Stimulated activated CD8-positive, alpha-beta memory T cell treated with anti-CD3 and anti-CD28 coated beads, Interleukin-12 subunit alpha, Interleukin-12 subunit beta, amount 100 ng/mL, for 1 hour (primary cell): ENCODE measurements around the gene KRTAP9-6.
"Not testable (repeated sequence)": the region's sequence is repeated elsewhere in the genome, so short reads cannot be mapped to it uniquely, and the experiment has no call there.

ENCODE experiments used
- DNase-seq: peaks from one replicate; pipeline ENCODE4 v3.0.0-alpha.2; 2020; ENCODE audit warnings: low read depth

Gene KRTAP9-6, protein sequence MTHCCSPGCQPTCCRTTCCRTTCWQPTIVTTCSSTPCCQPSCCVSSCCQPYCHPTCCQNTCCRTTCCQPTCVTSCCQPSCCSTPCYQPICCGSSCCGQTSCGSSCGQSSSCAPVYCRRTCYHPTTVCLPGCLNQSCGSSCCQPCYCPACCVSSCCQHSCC

GRCh38 chr17:41265078-41265477 is at the start of gene KRTAP9-6:
Gene KRTAP9-6 (plus strand): TSS chr17:41265378. CDS start chr17:41265378, 0 bp downstream.
- DNase-seq = no peak

GRCh38 chr17:41215681-41216080 is 49.5 kb upstream of the KRTAP9-6 start:
- no peak for DNase-seq

DNA sequence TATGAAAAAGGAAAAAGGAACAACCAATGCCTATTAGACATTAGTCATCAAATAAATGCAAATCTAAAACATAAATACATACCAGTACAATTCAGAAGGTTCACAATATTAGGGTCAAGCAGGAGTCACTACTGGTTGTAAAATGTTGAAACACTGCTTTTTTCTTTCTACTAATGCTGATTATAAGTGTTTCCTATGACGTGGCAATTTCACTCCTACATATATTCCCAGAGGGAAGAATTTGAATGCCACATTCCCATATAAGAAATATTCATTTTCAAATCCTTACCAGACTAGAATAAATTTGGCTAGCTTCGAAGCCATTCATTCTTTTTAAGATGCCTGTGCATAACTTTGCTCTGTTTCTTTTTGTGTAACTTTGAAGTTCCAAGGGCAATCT is 41.4 kb upstream of the KRTAP9-6 start:
- DNase-seq = no peak

GRCh38 chr17:41226051-41226450 is 39.1 kb upstream of the KRTAP9-6 start:
- no peak for DNase-seq

DNA sequence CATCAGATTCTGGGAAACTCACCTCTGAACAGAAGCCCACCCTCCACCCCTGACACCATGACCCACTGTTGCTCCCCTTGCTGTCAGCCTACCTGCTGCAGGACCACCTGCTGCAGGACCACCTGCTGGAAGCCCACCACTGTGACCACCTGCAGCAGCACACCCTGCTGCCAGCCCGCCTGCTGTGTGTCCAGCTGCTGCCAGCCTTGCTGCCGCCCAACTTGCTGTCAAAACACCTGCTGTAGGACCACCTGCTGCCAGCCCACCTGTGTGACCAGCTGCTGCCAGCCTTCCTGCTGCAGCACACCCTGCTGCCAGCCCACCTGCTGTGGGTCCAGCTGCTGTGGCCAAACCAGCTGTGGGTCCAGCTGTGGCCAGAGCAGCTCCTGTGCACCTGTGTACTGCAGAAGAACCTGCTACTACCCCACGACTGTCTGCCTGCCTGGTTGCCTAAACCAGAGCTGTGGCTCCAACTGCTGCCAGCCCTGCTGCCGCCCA is 38.5 kb upstream of the KRTAP9-6 start, which contains the start of gene KRTAP9-2:
Gene KRTAP9-2, plus strand, starts transcription at position 51 of the 498 bp plus-strand sequence. Its CDS starts 7 bp downstream, at position 58.
- DNase-seq = not testable (repeated sequence)

DNA sequence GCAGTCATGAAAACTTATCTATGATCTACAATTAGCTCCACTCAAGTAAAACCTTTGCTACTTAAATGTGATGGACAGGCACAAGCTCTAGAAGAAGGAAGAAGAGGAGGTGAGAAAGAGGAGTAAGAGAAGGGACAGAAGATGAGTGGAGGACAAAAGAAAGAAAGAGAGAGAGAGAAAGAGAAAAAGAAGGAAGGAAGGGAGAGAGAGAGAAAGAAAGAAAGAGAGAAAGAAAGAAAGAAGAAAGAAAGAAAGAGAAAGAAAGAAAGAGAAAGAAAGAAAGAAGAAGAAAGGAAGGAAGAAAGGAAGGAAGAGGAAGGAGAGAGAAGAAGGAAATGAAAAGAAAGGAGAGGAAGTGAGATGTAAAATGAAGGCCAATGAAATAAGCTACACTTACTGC is 35.1 kb upstream of the KRTAP9-6 start:
- DNase-seq = no peak

DNA sequence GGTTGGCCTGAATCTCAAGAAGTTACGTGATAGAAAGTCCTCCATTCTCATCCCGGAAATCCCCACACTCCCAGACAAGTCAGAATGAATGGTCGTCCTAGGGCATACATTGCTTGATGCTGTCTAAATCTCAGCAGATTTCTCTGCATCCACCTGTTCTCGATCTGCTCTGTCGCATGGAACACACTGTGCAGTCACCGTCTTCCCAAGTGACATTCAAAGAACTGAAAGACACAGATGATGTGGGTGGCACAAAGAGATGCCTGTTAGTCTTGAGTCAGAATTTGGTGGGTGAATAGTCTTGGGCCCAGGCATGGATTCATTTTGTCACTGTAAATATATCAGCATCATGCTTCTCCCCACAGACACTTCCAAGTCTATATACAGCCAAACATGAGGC is 33.4 kb upstream of the KRTAP9-6 start:
- no peak for DNase-seq

DNA sequence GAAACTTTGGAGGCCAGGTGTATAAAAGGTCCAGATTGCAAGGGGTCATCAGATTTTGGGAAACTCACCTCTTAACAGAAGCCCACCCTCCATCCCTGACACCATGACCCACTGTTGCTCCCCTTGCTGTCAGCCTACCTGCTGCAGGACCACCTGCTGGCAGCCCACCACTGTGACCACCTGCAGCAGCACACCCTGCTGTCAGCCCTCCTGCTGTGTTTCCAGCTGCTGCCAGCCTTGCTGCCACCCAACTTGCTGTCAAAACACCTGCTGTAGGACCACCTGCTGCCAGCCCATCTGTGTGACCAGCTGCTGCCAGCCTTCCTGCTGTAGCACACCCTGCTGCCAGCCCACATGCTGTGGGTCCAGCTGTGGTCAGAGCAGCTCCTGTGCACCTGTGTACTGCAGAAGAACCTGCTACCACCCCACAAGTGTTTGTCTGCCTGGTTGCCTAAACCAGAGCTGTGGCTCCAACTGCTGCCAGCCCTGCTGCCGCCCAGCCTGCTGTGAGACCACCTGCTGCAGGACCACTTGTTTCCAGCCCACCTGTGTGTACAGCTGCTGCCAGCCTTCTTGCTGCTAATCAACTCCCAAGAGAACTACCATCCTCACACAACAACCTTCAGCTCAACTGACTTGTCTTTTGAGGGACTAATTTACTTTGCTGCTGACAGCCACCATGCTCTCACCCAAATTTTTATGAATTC is 32.6 kb upstream of the KRTAP9-6 start, which contains the start of gene KRTAP9-3:
Gene KRTAP9-3, plus strand, starts transcription at position 51 of the 707 bp plus-strand sequence. Its CDS starts 53 bp downstream, at position 104.
- not testable (repeated sequence) for DNase-seq

GRCh38 chr17:41237116-41237515 is 28.1 kb upstream of the KRTAP9-6 start:
- DNase-seq = not testable (repeated sequence)

DNA sequence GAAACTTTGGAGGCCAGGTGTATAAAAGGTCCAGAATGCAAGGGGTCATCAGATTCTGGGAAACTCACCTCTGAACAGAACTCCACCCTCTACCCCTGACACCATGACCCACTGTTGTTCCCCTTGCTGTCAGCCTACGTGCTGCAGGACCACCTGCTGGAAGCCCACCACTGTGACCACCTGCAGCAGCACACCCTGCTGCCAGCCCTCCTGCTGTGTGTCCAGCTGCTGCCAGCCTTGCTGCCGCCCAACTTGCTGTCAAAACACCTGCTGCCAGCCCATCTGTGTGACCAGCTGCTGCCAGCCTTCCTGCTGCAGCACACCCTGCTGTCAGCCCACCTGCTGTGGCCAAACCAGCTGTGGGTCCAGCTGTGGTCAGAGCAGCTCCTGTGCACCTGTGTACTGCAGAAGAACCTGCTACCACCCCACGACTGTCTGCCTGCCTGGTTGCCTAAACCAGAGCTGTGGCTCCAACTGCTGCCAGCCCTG is 27.2 kb upstream of the KRTAP9-6 start, which contains the start of gene KRTAP9-8:
Gene KRTAP9-8, plus strand, starts transcription at position 51 of the 489 bp plus-strand sequence. Its CDS starts 53 bp downstream, at position 104.
- DNase-seq = not testable (repeated sequence)

DNA sequence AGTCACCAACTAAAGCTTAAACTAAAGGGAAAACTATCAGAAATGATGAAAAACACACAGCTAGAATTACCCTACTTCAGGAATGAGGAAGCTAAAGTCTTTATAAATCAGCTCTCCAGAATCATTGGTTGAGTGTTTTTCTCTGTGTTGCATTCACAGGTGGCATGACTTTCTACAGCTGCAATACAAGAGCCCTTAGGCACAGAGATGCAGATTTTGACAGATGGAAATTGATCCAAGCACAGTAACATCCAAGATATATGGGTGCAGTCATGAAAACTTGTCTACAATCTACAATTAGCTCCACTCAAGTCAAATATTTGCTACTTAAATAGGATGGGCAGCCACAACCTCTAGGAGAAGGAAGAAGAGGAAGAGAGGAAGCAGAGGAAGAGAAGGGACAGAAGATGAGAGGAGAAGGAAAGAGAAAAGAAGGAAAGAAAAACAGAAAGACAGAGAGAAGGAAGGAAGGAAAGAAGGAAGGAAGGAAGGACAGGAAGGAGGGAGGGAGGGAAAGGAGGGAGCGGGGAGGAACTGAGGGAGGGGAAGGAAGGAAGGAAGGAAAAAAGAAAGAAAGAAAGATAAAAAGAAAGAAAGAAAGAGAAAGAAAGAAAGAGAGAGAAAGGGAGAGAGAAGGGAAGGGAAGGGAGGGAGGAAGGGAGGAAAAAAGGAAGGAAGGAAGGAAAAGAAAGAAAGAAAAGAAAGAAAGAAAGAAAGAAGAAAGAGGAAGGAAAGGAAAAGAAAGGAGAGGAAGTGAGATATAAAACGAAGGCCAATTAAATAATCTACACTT is 18.0 kb upstream of the KRTAP9-6 start:
- DNase-seq = not testable (repeated sequence)

GRCh38 chr17:41249637-41250240 is 15.4 kb upstream of the KRTAP9-6 start, which contains the start of gene KRTAP9-4:
Gene KRTAP9-4 (plus strand): TSS chr17:41249687. CDS start chr17:41249721, 34 bp downstream.
- not testable (repeated sequence) for DNase-seq

DNA sequence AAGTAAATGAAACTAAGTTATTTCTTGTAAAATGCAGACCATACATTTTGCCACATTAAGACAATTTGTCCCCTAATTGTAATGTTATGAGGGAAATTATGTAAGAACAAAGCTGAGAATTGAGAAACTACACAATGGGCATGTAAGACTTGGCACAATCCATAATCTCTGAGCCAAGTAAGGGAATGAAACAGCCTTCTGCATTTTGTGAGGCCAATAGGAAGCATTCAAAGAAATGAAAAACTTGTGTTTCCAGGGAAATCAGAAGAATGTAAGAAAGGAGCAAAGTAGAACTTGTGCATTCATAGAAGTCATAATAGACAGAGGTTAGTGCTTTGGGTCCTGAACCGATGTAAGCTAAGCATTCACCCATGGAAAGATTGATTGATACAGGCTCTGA is 13.9 kb upstream of the KRTAP9-6 start:
- no peak for DNase-seq

DNA sequence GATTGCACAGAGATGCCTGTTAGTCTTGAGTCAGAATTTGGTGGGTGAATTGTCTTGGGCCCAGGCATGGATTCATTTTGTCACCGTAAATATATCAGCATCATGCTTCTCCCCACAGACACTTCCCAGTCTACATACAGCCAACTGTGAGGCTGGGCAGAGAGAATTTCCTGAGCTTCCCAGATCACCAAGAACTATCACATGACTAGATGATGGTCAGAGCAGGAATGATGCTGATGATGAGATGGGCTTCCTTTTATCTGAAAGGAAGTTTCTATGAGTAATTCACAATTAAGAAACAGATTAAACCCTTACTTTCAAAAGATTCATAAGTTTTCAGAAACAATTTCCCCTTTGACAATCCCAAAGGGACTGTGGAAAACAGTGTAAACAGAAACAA is 10.3 kb upstream of the KRTAP9-6 start:
- DNase-seq = no peak

GRCh38 chr17:41255381-41256290 is 9.5 kb upstream of the KRTAP9-6 start, which contains the start of gene KRTAP9-9:
Gene KRTAP9-9 (plus strand): TSS chr17:41255384.
- DNase-seq = not testable (repeated sequence)

DNA sequence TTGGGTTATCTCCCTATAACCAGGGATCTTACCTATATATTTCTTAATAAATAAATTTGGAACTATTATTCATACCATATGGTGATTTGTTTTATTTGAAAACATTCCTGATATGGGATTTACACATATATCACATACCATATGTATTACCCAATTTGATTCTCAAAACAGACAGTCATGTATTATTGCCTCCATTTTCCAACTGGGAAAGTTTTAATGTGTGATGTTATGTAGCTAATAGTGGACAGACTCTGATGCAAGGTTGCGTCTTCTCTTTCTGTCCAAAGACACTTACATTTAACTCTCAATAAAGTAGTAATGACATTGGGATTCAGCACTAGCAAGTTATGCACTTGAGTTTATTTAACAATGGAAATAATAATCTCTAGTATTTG is 8.9 kb upstream of the KRTAP9-6 start:
- no peak for DNase-seq

- DNase-seq = no peak
Observed at GRCh38 chr17:41258406-41258805, 6.8 kb upstream of the KRTAP9-6 start.

- no peak for DNase-seq
Observed at GRCh38 chr17:41263212-41263611, 2.0 kb upstream of the KRTAP9-6 start.

DNA sequence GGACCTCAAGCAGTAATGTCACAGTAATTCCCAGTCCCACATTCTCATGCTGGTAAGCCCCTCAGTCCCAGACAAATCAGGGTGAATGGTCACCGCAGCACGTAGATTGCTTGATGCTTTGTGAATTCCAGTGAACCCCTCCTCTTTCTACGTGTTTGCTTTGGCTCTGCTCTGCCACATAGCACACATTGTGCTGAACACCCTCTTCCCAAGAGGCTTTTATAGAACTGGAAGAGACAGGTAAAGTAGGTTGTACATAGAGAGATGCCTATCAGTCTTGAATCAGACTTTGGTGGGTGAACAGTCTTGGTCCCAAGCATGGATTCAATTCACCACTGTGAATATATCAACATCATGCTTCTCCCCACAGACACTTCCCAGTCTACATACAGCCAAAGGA is 579 bp upstream of the KRTAP9-6 start:
- DNase-seq = no peak

- DNase-seq = no peak
Observed at GRCh38 chr17:41267711-41268110, 2.5 kb downstream of the KRTAP9-6 start.
